Neural cell (in vitro differentiated cells): Measurements from ENCODE around the gene CADPS2.

Experiments
- CTCF ChIP-seq: fragments of 450-650 bp; IDR thresholded peaks from 2 replicates; pipeline ENCODE4 v1.5.1; 2014; ENCODE audit warnings: antibody characterized with exemption, mild to moderate bottlenecking, moderate library complexity; ENCODE audit not compliant: poor library complexity, severe bottlenecking
- EZH2 ChIP-seq: fragments of 200-600, 300-800 bp; shearing (Covaris generic), sonication (generic); IDR thresholded peaks from 2 replicates; pipeline ENCODE4 v1.6.1; 2014; ENCODE audit warnings: antibody characterized with exemption, low read length, borderline replicate concordance, mild to moderate bottlenecking; ENCODE audit not compliant: insufficient read depth, poor library complexity, severe bottlenecking
- MXI1 ChIP-seq: fragments of 450-650 bp; conservative IDR thresholded peaks from 2 replicates; pipeline ENCODE4 v1.6.1; 2014; ENCODE audit warnings: antibody characterized with exemption, mild to moderate bottlenecking; ENCODE audit not compliant: poor library complexity, severe bottlenecking
- RAD21 ChIP-seq: fragments of 450-650 bp; conservative IDR thresholded peaks from 2 replicates; pipeline ENCODE4 v1.6.1; 2014; ENCODE audit warnings: antibody characterized with exemption, mild to moderate bottlenecking, moderate library complexity
- REST ChIP-seq: IDR thresholded peaks from 2 replicates; pipeline ENCODE4 v1.6.1; 2012; ENCODE audit warnings: borderline replicate concordance
- TAF1 ChIP-seq: IDR thresholded peaks from 2 replicates; pipeline ENCODE4 v1.6.1; 2012; ENCODE audit warnings: low read depth

- TF ChIP-seq EZH2 (no peak), CTCF (no peak), TAF1 (no peak), RAD21 (no peak), MXI1 (no peak), REST (no peak)
Observed at GRCh38 chr7:122676466-122676865, 209.8 kb downstream of the CADPS2 start.
